K562 (cell line): ENCODE data around the gene APPL2. TPM values are rescaled to one million over a fixed set of nuclear protein-coding genes. Genes with fewer than 3 reads are reported as not detected.

ENCODE experiments used
- ATAC-seq: fragments of 200-7000 bp; cut with Tn5 transposase; 3 replicates; pipeline ENCODE4 v1.9.1; 2020; ENCODE audit warnings: moderate library complexity
- BruUV-seq: library from RNA; stranded (reverse); fragments of 400-500 nt; replicated peaks from 2 replicates; lab custom pipeline; 2021; lab: Mats Ljungman, UMichigan
- CTCF ChIA-PET: fragments of 300-600 bp; formaldehyde crosslinking; extraction: SDS; loops from one replicate; lab custom pipeline; 2021; ENCODE audit warnings: low intra/inter-chr PET ratio; lab: Yijun Ruan, JAX
- POLR2A ChIA-PET: fragments of 300-600, 350-650 bp; sonication (Branson Sonifier 250); formaldehyde crosslinking; extraction: SDS; loops from one replicate; lab custom pipeline; 2021; ENCODE audit warnings: antibody characterized with exemption, inconsistent platforms; lab: Yijun Ruan, JAX
- DNase-seq, 4 experiments: peaks; one replicate each; pipeline versions ENCODE4 v3.0.0 to v3.0.0-alpha.2; 2011 to 2018; ENCODE audit warnings: low spot score in 3 of 4, mixed read lengths in 3 of 4; ENCODE audit errors: extremely low read depth in 1 of 4
- FAIRE-seq: peaks from 2 replicates; lab custom pipeline; 2011; peaks lifted over from hg19 to GRCh38; lab: Jason Lieb, UNC
- H2AFZ ChIP-seq: 2 replicates; pipeline ENCODE4 v1.6.0; 2011; ENCODE audit warnings: low read depth, low read length, control low read depth, inconsistent platforms
- H3K27ac ChIP-seq: fragments of 200-600 bp; 3 replicates; pipeline ENCODE4 v1.8.0; 2011; ENCODE audit warnings: low read depth, mild to moderate bottlenecking, control low read depth, inconsistent platforms, low read length, moderate library complexity, mixed read lengths; ENCODE audit errors: extremely low read depth
- H3K27me3 ChIP-seq, 2 experiments: fragments of 300-600 bp in 1 of 2; 2 replicates in 1 of 2; 3 replicates in 1 of 2; pipeline versions ENCODE4 v1.6.0 to v1.8.0; 2011; ENCODE audit warnings: inconsistent platforms in 2 of 2, low read length in 2 of 2, mild to moderate bottlenecking in 1 of 2, mixed read lengths in 1 of 2, moderate library complexity in 1 of 2; ENCODE audit not compliant: control insufficient read depth in 2 of 2, insufficient read depth in 2 of 2
- H3K36me3 ChIP-seq: fragments of 300-600 bp; 3 replicates; pipeline ENCODE4 v1.8.0; 2011; ENCODE audit warnings: mild to moderate bottlenecking, low read length, inconsistent platforms; ENCODE audit not compliant: control insufficient read depth, insufficient read depth
- H3K4me1 ChIP-seq, 2 experiments: fragments of 200-600 bp in 1 of 2; replicated peaks in 1 of 2; 2 replicates in 1 of 2; 3 replicates in 1 of 2; pipeline versions ENCODE4 v1.5.1 to v1.8.0; 2011; ENCODE audit warnings: inconsistent platforms in 2 of 2, low read length in 2 of 2, mild to moderate bottlenecking in 1 of 2, mixed read lengths in 1 of 2, moderate library complexity in 1 of 2; ENCODE audit not compliant: control insufficient read depth in 2 of 2, insufficient read depth in 2 of 2
- H3K4me2 ChIP-seq: 2 replicates; pipeline ENCODE4 v1.6.1; 2011; ENCODE audit warnings: low read length, control low read depth, inconsistent platforms, mixed read lengths; ENCODE audit not compliant: insufficient read depth
- H3K4me3 ChIP-seq: fragments of 200-600 bp; sonication (generic), shearing (Covaris generic); 2 replicates; pipeline ENCODE4 v1.5.1; 2016; ENCODE audit warnings: control low read depth, inconsistent platforms
- H3K79me2 ChIP-seq: fragments of 200-600 bp; 3 replicates; pipeline ENCODE4 v1.8.0; 2011; ENCODE audit warnings: low read length, inconsistent platforms; ENCODE audit not compliant: control insufficient read depth, insufficient read depth
- H3K9ac ChIP-seq, 2 experiments: 2 replicates each; pipeline versions ENCODE4 v1.6.0 to v1.6.1; 2011; ENCODE audit warnings: low read depth in 2 of 2, low read length in 2 of 2, control low read depth in 1 of 2, inconsistent platforms in 1 of 2, mild to moderate bottlenecking in 1 of 2, mixed read lengths in 1 of 2; ENCODE audit not compliant: insufficient read depth in 1 of 2
- H3K9me1 ChIP-seq: one replicate; pipeline ENCODE4 v1.6.0; 2011; ENCODE audit warnings: inconsistent platforms, mild to moderate bottlenecking, low read length, moderate library complexity; ENCODE audit not compliant: control insufficient read depth, insufficient read depth
- H3K9me3 ChIP-seq: replicated peaks from 2 replicates; pipeline ENCODE4 v1.5.1; 2011; ENCODE audit warnings: low read depth, low read length, inconsistent platforms; ENCODE audit not compliant: control insufficient read depth, insufficient read depth
- H4K20me1 ChIP-seq: replicated peaks from 2 replicates; pipeline ENCODE4 v1.6.1; 2011; ENCODE audit warnings: low read length, inconsistent platforms, mixed read lengths; ENCODE audit not compliant: control insufficient read depth, insufficient read depth
- BHLHE40 ChIP-seq: IDR thresholded peaks from 2 replicates; pipeline ENCODE4 v1.6.1; 2011; ENCODE audit warnings: low read length, improper control_type of control experiment
- CBX3 ChIP-seq, 2 experiments: IDR thresholded peaks; 1 replicate in 1 of 2; 2 replicates in 1 of 2; pipeline ENCODE4 v1.6.1; 2012; ENCODE audit warnings: inconsistent platforms in 2 of 2, low read length in 2 of 2, borderline replicate concordance in 1 of 2, control low read depth in 1 of 2
- CHCHD3 ChIP-seq: fragments of 250-450 bp; sonication (Bioruptor Pico); IDR thresholded peaks from 2 replicates; pipeline ENCODE4 v2.1.2; 2022; ENCODE audit warnings: mild to moderate bottlenecking
- GATA2 ChIP-seq: sonication (generic); formaldehyde crosslinking; IDR thresholded peaks from 2 replicates; pipeline ENCODE4 v1.4.0; 2020; ENCODE audit warnings: mild to moderate bottlenecking, missing genetic modification reagents
- PHF20 ChIP-seq: fragments of 450-650 bp; IDR thresholded peaks from 2 replicates; pipeline ENCODE4 v1.6.1; 2018; ENCODE audit not compliant: partially characterized antibody
- TARDBP ChIP-seq: fragments of 450-650 bp; IDR thresholded peaks from 2 replicates; pipeline ENCODE4 v1.6.1; 2016
- WGBS: fragments of 100-300 bp; shearing (Covaris generic); methylation state at CpG from one replicate; pipeline ENCODE4 v1.1.6; 2016; ENCODE audit warnings: low coverage, mixed read lengths; ENCODE audit not compliant: insufficient coverage; ENCODE audit errors: missing lambda C conversion rate; 5-methylcytosine and 5-hydroxymethylcytosine counted together
- in situ Hi-C: fragments of 300-500 bp; cut with MboI; formaldehyde crosslinking; loops from 4 replicates; pipeline ENCODE4 v1.15.0; 2018; ENCODE audit warnings: inconsistent platforms, mixed read lengths
- intact Hi-C: fragments of 100-400 bp; cut with micrococcal nuclease; formaldehyde crosslinking; loops from 2 replicates; pipeline ENCODE4 v1.14.2; 2022
- polyA plus RNA-seq, 8 experiments: library from polyadenylated mRNA; depleted of rRNA in 4 of 8; stranded (reverse) in 5 of 8; unstranded in 3 of 8; fragments of >200 nt; fragmentation: Nextera tagmentation in 2 of 8; fragmentation: Illumina TruSeq in 1 of 8; extraction: Ambion mirVana in 2 of 8; extraction: Trizol in 1 of 8; gene quantifications; 2 replicates each; pipeline versions ENCODE4 v1.2.1 to v1.2.3, GENCODE V29; 2011 to 2014; ENCODE audit warnings: inconsistent platforms in 1 of 8, missing spikeins in 1 of 8
- total RNA-seq, 7 experiments: library from RNA; depleted of rRNA in 6 of 7; stranded (reverse); fragments of >200 nt in 6 of 7; fragmentation: Illumina TruSeq in 2 of 7; extraction: Trizol in 2 of 7; gene quantifications; 2 replicates each; pipeline versions ENCODE4 v1.2.1 to v1.2.3, GENCODE V29; 2011 to 2021; ENCODE audit warnings: low replicate concordance in 1 of 7
- TF ChIP-seq, protein P1 (sequence below): sonication (generic); formaldehyde crosslinking; IDR thresholded peaks from 2 replicates; pipeline ENCODE4 v1.8.0; 2022; ENCODE audit warnings: mild to moderate bottlenecking, missing genetic modification reagents
- TF ChIP-seq, protein P2 (sequence below), 2 experiments: fragments of 450-650 bp; formaldehyde crosslinking in 1 of 2; IDR thresholded peaks; 2 replicates each; pipeline versions ENCODE4 v1.4.0 to v1.6.1; 2014 to 2020; ENCODE audit warnings: mild to moderate bottlenecking in 2 of 2, borderline replicate concordance in 1 of 2, low read depth in 1 of 2

APPL2 gene
- total and polyA plus RNA-seq, 9 of the 15 experiments (the other 6 are each of a cell fraction or from before 2014, with no cell fraction given), result 2.1 to 14.4 (median 8.2) TPM

DNA sequence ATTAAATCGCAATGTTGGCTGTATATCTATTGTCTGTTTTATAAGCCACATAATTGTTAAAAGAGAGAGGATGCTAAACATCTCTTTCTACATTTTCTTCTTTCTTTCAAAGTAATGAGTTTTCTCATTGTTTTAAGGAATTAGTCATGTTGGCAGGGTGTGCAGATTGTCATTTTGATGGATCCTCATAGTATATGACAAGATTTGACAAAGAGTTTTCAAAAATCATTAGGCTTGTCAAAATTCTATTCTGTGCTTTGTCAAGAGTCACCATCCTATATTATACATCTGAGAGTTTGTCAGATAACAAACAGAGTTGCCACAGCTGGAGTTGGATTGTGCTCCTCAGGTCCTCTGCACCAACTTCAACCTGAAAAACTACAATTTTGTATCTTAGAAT is 35.4 kb upstream of the APPL2 start (continued):
- no peak for TF ChIP-seq GATA2 (CRISPR knock-in tag)
- TF ChIP-seq PHF20, result no peak
- no peak for TF ChIP-seq TARDBP
- no peak for TF ChIP-seq CBX3 (IDR thresholded peaks at IDR 0.05; ENCODE audit: borderline replicate concordance in 1 of 2, low read length in 2 of 2)
- TF ChIP-seq, all 486 proteins: peak for 0

DNA sequence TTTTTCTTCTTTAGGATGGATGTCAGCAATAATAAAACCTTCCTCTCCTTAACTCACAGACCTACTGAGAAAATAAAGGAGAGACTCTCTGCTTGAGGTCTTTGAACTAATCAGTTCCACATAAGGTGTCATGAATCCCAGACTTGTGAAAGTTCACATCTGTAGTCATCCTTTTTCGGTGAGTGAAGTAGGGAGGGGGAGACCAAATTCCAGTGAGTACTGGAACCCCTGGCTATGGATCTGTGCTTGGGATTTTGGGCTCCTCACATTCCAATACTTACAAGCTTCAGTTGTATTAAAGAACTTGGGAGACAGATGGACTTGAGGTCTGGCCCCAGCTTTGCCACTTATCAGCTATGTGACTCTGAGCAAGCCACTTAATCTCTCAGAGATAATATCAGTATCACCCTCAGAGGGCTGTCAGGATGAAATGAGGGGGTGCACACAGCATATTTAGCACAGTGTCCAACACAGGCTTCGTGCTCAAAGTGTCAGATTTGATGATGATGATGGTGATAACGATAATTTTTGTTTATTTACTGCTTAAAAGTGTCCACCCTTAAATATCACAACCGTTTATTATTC is 34.8 kb upstream of the APPL2 start:
- CTCF ChIA-PET, result no interaction called here
- H3K9ac ChIP-seq, result no peak overlapping the region
- no peak overlapping the region for H3K4me2 ChIP-seq
- no peaks in the 10 kb centered on the region for H3K36me3 ChIP-seq
- no peaks in the 10 kb centered on the region for H4K20me1 ChIP-seq
- no peak overlapping the region for H3K27ac ChIP-seq
- 0% methylated on average over 4 of the region's 4 CpGs for WGBS
- in situ Hi-C loops, result no loop called here
- H3K27me3 ChIP-seq, result peaks cover 6 to 8% of the 10 kb centered on the region in 2 experiments; a peak in 2 of 5 replicates
- BruUV-seq, result no TSS peak
- ATAC-seq (no peak), FAIRE-seq (no peak), DNase-seq (no peak)
- H3K79me2 ChIP-seq, result no peaks in the 10 kb centered on the region
- intact Hi-C loops, result no loop called here
- POLR2A ChIA-PET, result no interaction called here
- no peaks in the 10 kb centered on the region for H3K9me3 ChIP-seq
- H2AFZ ChIP-seq, result no peak overlapping the region
- no peaks in the 10 kb centered on the region for H3K4me1 ChIP-seq
- H3K4me3 ChIP-seq, result no peak overlapping the region
- no peaks in the 10 kb centered on the region for H3K9me1 ChIP-seq
- TF ChIP-seq, protein P1, sequence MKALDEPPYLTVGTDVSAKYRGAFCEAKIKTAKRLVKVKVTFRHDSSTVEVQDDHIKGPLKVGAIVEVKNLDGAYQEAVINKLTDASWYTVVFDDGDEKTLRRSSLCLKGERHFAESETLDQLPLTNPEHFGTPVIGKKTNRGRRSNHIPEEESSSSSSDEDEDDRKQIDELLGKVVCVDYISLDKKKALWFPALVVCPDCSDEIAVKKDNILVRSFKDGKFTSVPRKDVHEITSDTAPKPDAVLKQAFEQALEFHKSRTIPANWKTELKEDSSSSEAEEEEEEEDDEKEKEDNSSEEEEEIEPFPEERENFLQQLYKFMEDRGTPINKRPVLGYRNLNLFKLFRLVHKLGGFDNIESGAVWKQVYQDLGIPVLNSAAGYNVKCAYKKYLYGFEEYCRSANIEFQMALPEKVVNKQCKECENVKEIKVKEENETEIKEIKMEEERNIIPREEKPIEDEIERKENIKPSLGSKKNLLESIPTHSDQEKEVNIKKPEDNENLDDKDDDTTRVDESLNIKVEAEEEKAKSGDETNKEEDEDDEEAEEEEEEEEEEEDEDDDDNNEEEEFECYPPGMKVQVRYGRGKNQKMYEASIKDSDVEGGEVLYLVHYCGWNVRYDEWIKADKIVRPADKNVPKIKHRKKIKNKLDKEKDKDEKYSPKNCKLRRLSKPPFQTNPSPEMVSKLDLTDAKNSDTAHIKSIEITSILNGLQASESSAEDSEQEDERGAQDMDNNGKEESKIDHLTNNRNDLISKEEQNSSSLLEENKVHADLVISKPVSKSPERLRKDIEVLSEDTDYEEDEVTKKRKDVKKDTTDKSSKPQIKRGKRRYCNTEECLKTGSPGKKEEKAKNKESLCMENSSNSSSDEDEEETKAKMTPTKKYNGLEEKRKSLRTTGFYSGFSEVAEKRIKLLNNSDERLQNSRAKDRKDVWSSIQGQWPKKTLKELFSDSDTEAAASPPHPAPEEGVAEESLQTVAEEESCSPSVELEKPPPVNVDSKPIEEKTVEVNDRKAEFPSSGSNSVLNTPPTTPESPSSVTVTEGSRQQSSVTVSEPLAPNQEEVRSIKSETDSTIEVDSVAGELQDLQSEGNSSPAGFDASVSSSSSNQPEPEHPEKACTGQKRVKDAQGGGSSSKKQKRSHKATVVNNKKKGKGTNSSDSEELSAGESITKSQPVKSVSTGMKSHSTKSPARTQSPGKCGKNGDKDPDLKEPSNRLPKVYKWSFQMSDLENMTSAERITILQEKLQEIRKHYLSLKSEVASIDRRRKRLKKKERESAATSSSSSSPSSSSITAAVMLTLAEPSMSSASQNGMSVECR (CRISPR knock-in tag), result no peak
- no peak for TF ChIP-seq CHCHD3 (CRISPR knock-in tag)
- TF ChIP-seq BHLHE40, result no peak
- TF ChIP-seq, protein P2, sequence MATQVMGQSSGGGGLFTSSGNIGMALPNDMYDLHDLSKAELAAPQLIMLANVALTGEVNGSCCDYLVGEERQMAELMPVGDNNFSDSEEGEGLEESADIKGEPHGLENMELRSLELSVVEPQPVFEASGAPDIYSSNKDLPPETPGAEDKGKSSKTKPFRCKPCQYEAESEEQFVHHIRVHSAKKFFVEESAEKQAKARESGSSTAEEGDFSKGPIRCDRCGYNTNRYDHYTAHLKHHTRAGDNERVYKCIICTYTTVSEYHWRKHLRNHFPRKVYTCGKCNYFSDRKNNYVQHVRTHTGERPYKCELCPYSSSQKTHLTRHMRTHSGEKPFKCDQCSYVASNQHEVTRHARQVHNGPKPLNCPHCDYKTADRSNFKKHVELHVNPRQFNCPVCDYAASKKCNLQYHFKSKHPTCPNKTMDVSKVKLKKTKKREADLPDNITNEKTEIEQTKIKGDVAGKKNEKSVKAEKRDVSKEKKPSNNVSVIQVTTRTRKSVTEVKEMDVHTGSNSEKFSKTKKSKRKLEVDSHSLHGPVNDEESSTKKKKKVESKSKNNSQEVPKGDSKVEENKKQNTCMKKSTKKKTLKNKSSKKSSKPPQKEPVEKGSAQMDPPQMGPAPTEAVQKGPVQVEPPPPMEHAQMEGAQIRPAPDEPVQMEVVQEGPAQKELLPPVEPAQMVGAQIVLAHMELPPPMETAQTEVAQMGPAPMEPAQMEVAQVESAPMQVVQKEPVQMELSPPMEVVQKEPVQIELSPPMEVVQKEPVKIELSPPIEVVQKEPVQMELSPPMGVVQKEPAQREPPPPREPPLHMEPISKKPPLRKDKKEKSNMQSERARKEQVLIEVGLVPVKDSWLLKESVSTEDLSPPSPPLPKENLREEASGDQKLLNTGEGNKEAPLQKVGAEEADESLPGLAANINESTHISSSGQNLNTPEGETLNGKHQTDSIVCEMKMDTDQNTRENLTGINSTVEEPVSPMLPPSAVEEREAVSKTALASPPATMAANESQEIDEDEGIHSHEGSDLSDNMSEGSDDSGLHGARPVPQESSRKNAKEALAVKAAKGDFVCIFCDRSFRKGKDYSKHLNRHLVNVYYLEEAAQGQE (IDR thresholded peaks at IDR 0.05; ENCODE audit: borderline replicate concordance), result no peak
- TF ChIP-seq, protein P2 (CRISPR knock-in tag; IDR thresholded peaks at IDR 0.05; ENCODE audit: low read depth), result no peak
